K562 (cell line): Measurements from ENCODE around the gene IGF2BP1. TPM values are rescaled to one million over a fixed set of nuclear protein-coding genes. Genes with fewer than 3 reads are reported as not detected.

Experiments
- ATAC-seq: fragments of 200-7000 bp; cut with Tn5 transposase; 3 replicates; pipeline ENCODE4 v1.9.1; 2020; ENCODE audit warnings: moderate library complexity
- BruUV-seq: library from RNA; stranded (reverse); fragments of 400-500 nt; replicated peaks from 2 replicates; lab custom pipeline; 2021; lab: Mats Ljungman, UMichigan
- CTCF ChIA-PET: fragments of 300-600 bp; formaldehyde crosslinking; extraction: SDS; loops from one replicate; lab custom pipeline; 2021; ENCODE audit warnings: low intra/inter-chr PET ratio; lab: Yijun Ruan, JAX
- POLR2A ChIA-PET: fragments of 300-600, 350-650 bp; sonication (Branson Sonifier 250); formaldehyde crosslinking; extraction: SDS; loops from one replicate; lab custom pipeline; 2021; ENCODE audit warnings: antibody characterized with exemption, inconsistent platforms; lab: Yijun Ruan, JAX
- DNase-seq, 4 experiments: peaks; one replicate each; pipeline versions ENCODE4 v3.0.0 to v3.0.0-alpha.2; 2011 to 2018; ENCODE audit warnings: low spot score in 3 of 4, mixed read lengths in 3 of 4; ENCODE audit errors: extremely low read depth in 1 of 4
- FAIRE-seq: peaks from 2 replicates; lab custom pipeline; 2011; peaks lifted over from hg19 to GRCh38; lab: Jason Lieb, UNC
- H2AFZ ChIP-seq: 2 replicates; pipeline ENCODE4 v1.6.0; 2011; ENCODE audit warnings: low read depth, low read length, control low read depth, inconsistent platforms
- H3K27ac ChIP-seq: fragments of 200-600 bp; 3 replicates; pipeline ENCODE4 v1.8.0; 2011; ENCODE audit warnings: low read depth, mild to moderate bottlenecking, control low read depth, inconsistent platforms, low read length, moderate library complexity, mixed read lengths; ENCODE audit errors: extremely low read depth
- H3K27me3 ChIP-seq, 2 experiments: fragments of 300-600 bp in 1 of 2; 2 replicates in 1 of 2; 3 replicates in 1 of 2; pipeline versions ENCODE4 v1.6.0 to v1.8.0; 2011; ENCODE audit warnings: inconsistent platforms in 2 of 2, low read length in 2 of 2, mild to moderate bottlenecking in 1 of 2, mixed read lengths in 1 of 2, moderate library complexity in 1 of 2; ENCODE audit not compliant: control insufficient read depth in 2 of 2, insufficient read depth in 2 of 2
- H3K36me3 ChIP-seq: fragments of 300-600 bp; 3 replicates; pipeline ENCODE4 v1.8.0; 2011; ENCODE audit warnings: mild to moderate bottlenecking, low read length, inconsistent platforms; ENCODE audit not compliant: control insufficient read depth, insufficient read depth
- H3K4me1 ChIP-seq, 2 experiments: fragments of 200-600 bp in 1 of 2; replicated peaks in 1 of 2; 2 replicates in 1 of 2; 3 replicates in 1 of 2; pipeline versions ENCODE4 v1.5.1 to v1.8.0; 2011; ENCODE audit warnings: inconsistent platforms in 2 of 2, low read length in 2 of 2, mild to moderate bottlenecking in 1 of 2, mixed read lengths in 1 of 2, moderate library complexity in 1 of 2; ENCODE audit not compliant: control insufficient read depth in 2 of 2, insufficient read depth in 2 of 2
- H3K4me2 ChIP-seq: 2 replicates; pipeline ENCODE4 v1.6.1; 2011; ENCODE audit warnings: low read length, control low read depth, inconsistent platforms, mixed read lengths; ENCODE audit not compliant: insufficient read depth
- H3K4me3 ChIP-seq: fragments of 200-600 bp; sonication (generic), shearing (Covaris generic); 2 replicates; pipeline ENCODE4 v1.5.1; 2016; ENCODE audit warnings: control low read depth, inconsistent platforms
- H3K79me2 ChIP-seq: fragments of 200-600 bp; 3 replicates; pipeline ENCODE4 v1.8.0; 2011; ENCODE audit warnings: low read length, inconsistent platforms; ENCODE audit not compliant: control insufficient read depth, insufficient read depth
- H3K9ac ChIP-seq, 2 experiments: 2 replicates each; pipeline versions ENCODE4 v1.6.0 to v1.6.1; 2011; ENCODE audit warnings: low read depth in 2 of 2, low read length in 2 of 2, control low read depth in 1 of 2, inconsistent platforms in 1 of 2, mild to moderate bottlenecking in 1 of 2, mixed read lengths in 1 of 2; ENCODE audit not compliant: insufficient read depth in 1 of 2
- H3K9me1 ChIP-seq: one replicate; pipeline ENCODE4 v1.6.0; 2011; ENCODE audit warnings: inconsistent platforms, mild to moderate bottlenecking, low read length, moderate library complexity; ENCODE audit not compliant: control insufficient read depth, insufficient read depth
- H3K9me3 ChIP-seq: replicated peaks from 2 replicates; pipeline ENCODE4 v1.5.1; 2011; ENCODE audit warnings: low read depth, low read length, inconsistent platforms; ENCODE audit not compliant: control insufficient read depth, insufficient read depth
- H4K20me1 ChIP-seq: replicated peaks from 2 replicates; pipeline ENCODE4 v1.6.1; 2011; ENCODE audit warnings: low read length, inconsistent platforms, mixed read lengths; ENCODE audit not compliant: control insufficient read depth, insufficient read depth
- C11orf30 ChIP-seq: fragments of 450-650 bp; IDR thresholded peaks from 2 replicates; pipeline ENCODE4 v1.6.1; 2016; ENCODE audit warnings: low read depth, mild to moderate bottlenecking
- CAMTA2 ChIP-seq: fragments of 250-450 bp; sonication (Bioruptor Pico); conservative IDR thresholded peaks from 2 replicates; pipeline ENCODE4 v1.5.1; 2022
- CREBBP ChIP-seq: IDR thresholded peaks from one replicate; pipeline ENCODE4 v1.6.1; 2012; ENCODE audit warnings: low read depth, mild to moderate bottlenecking, control low read depth, inconsistent platforms, low read length
- FOXA3 ChIP-seq, 2 experiments: fragments of 450-650 bp in 1 of 2; sonication (generic) in 1 of 2; formaldehyde crosslinking; IDR thresholded peaks in 1 of 2; conservative IDR thresholded peaks in 1 of 2; 2 replicates each; pipeline versions ENCODE4 v1.4.0 to v1.8.0; 2020 to 2022; ENCODE audit warnings: mild to moderate bottlenecking in 2 of 2, missing genetic modification reagents in 1 of 2
- GTF2F1 ChIP-seq: IDR thresholded peaks from 2 replicates; pipeline ENCODE4 v1.6.1; 2011; ENCODE audit warnings: low read depth, low read length, improper control_type of control experiment
- HDAC6 ChIP-seq: IDR thresholded peaks from 2 replicates; pipeline ENCODE4 v1.6.1; 2012; ENCODE audit warnings: low read depth, mild to moderate bottlenecking, control low read depth, inconsistent platforms, low read length, moderate library complexity
- HMG20B ChIP-seq: fragments of 250-450 bp; sonication (Bioruptor Pico); IDR thresholded peaks from 2 replicates; pipeline ENCODE4 v1.5.0; 2021; ENCODE audit warnings: mild to moderate bottlenecking
- KDM1A ChIP-seq, 2 experiments: fragments of 450-650 bp; IDR thresholded peaks; 2 replicates each; pipeline ENCODE4 v1.6.1; 2016; ENCODE audit warnings: mild to moderate bottlenecking in 2 of 2
- NCOA2 ChIP-seq, 2 experiments: fragments of 450-650 bp; IDR thresholded peaks; 2 replicates each; pipeline ENCODE4 v1.6.1; 2018; ENCODE audit warnings: mild to moderate bottlenecking in 2 of 2, moderate library complexity in 1 of 2; ENCODE audit not compliant: partially characterized antibody in 2 of 2
- NR2C1 ChIP-seq, 2 experiments: fragments of 450-650 bp; IDR thresholded peaks; 2 replicates each; pipeline ENCODE4 v1.6.1; 2017; ENCODE audit warnings: mild to moderate bottlenecking in 2 of 2, antibody characterized with exemption in 1 of 2, inconsistent platforms in 1 of 2, missing compliant biosample characterization in 1 of 2, missing genetic modification characterization in 1 of 2
- NR2C2 ChIP-seq, 2 experiments: fragments of 200-800 bp in 1 of 2; sonication (Bioruptor generic) in 1 of 2; sonication (generic) in 1 of 2; formaldehyde crosslinking in 1 of 2; IDR thresholded peaks; 2 replicates each; pipeline versions ENCODE4 v1.6.1 to v1.8.0; 2016 to 2022; ENCODE audit warnings: mild to moderate bottlenecking in 1 of 2, missing compliant biosample characterization in 1 of 2, missing genetic modification characterization in 1 of 2, missing genetic modification reagents in 1 of 2
- SIN3B ChIP-seq: fragments of 450-650 bp; IDR thresholded peaks from 2 replicates; pipeline ENCODE4 v1.6.1; 2017; ENCODE audit warnings: low read depth, mild to moderate bottlenecking, moderate library complexity
- SMAD3 ChIP-seq: fragments of 450-650 bp; formaldehyde crosslinking; conservative IDR thresholded peaks from 2 replicates; pipeline ENCODE4 v1.4.0; 2020; ENCODE audit warnings: mild to moderate bottlenecking
- TEAD2 ChIP-seq: fragments of 450-650 bp; IDR thresholded peaks from 2 replicates; pipeline ENCODE4 v1.6.1; 2016; ENCODE audit warnings: missing genetic modification characterization, control low read depth, missing compliant biosample characterization
- ZKSCAN1 ChIP-seq: fragments of 150-350 bp; IDR thresholded peaks from 2 replicates; pipeline ENCODE4 v1.6.1; 2016; ENCODE audit warnings: low read depth, low read length
- ZNF165 ChIP-seq: fragments of 250-450 bp; sonication (Bioruptor Pico); IDR thresholded peaks from 2 replicates; pipeline ENCODE4 v1.4.0; 2020; ENCODE audit warnings: borderline replicate concordance
- ZNF830 ChIP-seq: fragments of 250-450 bp; sonication (Bioruptor Pico); IDR thresholded peaks from 2 replicates; pipeline ENCODE4 v1.5.0; 2021; ENCODE audit warnings: mild to moderate bottlenecking
- WGBS: fragments of 100-300 bp; shearing (Covaris generic); methylation state at CpG from one replicate; pipeline ENCODE4 v1.1.6; 2016; ENCODE audit warnings: low coverage, mixed read lengths; ENCODE audit not compliant: insufficient coverage; ENCODE audit errors: missing lambda C conversion rate; 5-methylcytosine and 5-hydroxymethylcytosine counted together
- in situ Hi-C: fragments of 300-500 bp; cut with MboI; formaldehyde crosslinking; loops from 4 replicates; pipeline ENCODE4 v1.15.0; 2018; ENCODE audit warnings: inconsistent platforms, mixed read lengths
- intact Hi-C: fragments of 100-400 bp; cut with micrococcal nuclease; formaldehyde crosslinking; loops from 2 replicates; pipeline ENCODE4 v1.14.2; 2022
- polyA plus RNA-seq, 8 experiments: library from polyadenylated mRNA; depleted of rRNA in 4 of 8; stranded (reverse) in 5 of 8; unstranded in 3 of 8; fragments of >200 nt; fragmentation: Nextera tagmentation in 2 of 8; fragmentation: Illumina TruSeq in 1 of 8; extraction: Ambion mirVana in 2 of 8; extraction: Trizol in 1 of 8; gene quantifications; 2 replicates each; pipeline versions ENCODE4 v1.2.1 to v1.2.3, GENCODE V29; 2011 to 2014; ENCODE audit warnings: inconsistent platforms in 1 of 8, missing spikeins in 1 of 8
- total RNA-seq, 7 experiments: library from RNA; depleted of rRNA in 6 of 7; stranded (reverse); fragments of >200 nt in 6 of 7; fragmentation: Illumina TruSeq in 2 of 7; extraction: Trizol in 2 of 7; gene quantifications; 2 replicates each; pipeline versions ENCODE4 v1.2.1 to v1.2.3, GENCODE V29; 2011 to 2021; ENCODE audit warnings: low replicate concordance in 1 of 7

IGF2BP1 gene
- total and polyA plus RNA-seq, 9 of the 15 experiments (the other 6 are each of a cell fraction or from before 2014, with no cell fraction given) = 13.0 to 318 (median 53.6) TPM

- 29% methylated on average over 3 of the region's 6 CpGs for WGBS
- ATAC-seq = no peak; the same call in 2 of the 3 replicates
- Histone ChIP-seq H3K9ac (no peak overlapping the region), H3K27ac (no peak overlapping the region), H3K9me1 (no peaks in the 10 kb centered on the region), H3K4me2 (no peak overlapping the region), H3K79me2 (peaks cover 85% of the 10 kb centered on the region), H3K27me3 (no peaks in the 10 kb centered on the region), H4K20me1 (peaks cover 16% of the 10 kb centered on the region), H2AFZ (no peak overlapping the region), H3K4me1 (peaks cover 7 to 10% of the 10 kb centered on the region in 2 experiments; a peak in 4 of 5 replicates), H3K4me3 (no peak overlapping the region), H3K9me3 (no peaks in the 10 kb centered on the region), H3K36me3 (peaks cover 92% of the 10 kb centered on the region)
- CTCF ChIA-PET = no interaction called here
- no peak for FAIRE-seq
- POLR2A ChIA-PET = no interaction called here
- BruUV-seq = no TSS peak
- in situ Hi-C loops = no loop called here
- peak in 2 of 4 experiments; percentile 48 to 51 for DNase-seq
- TF ChIP-seq ZNF830 (CRISPR knock-in tag) = no peak
- TF ChIP-seq FOXA3 (CRISPR knock-in tag; conservative IDR thresholded peaks at IDR 0.05 in 1 of 2, IDR thresholded peaks at IDR 0.05 in 1 of 2) = no peak
- no peak for TF ChIP-seq ZKSCAN1
- TF ChIP-seq TEAD2 (tag) = peak; percentile 69
- no peak for TF ChIP-seq CREBBP
- TF ChIP-seq ZNF165 (CRISPR knock-in tag) = no peak
- TF ChIP-seq GTF2F1 = no peak
- no peak for TF ChIP-seq C11orf30
- no peak for TF ChIP-seq CAMTA2 (CRISPR knock-in tag)
- TF ChIP-seq HDAC6 = no peak
- no peak for TF ChIP-seq HMG20B (CRISPR knock-in tag)
- TF ChIP-seq NR2C2 (CRISPR knock-in tag; IDR thresholded peaks at IDR 0.05) = peak; percentile 86
- TF ChIP-seq NR2C2 (tag; IDR thresholded peaks at IDR 0.05) = peak; percentile 86
- peak in 1 of 2 experiments; percentile 96 for TF ChIP-seq NCOA2 (IDR thresholded peaks at IDR 0.05; ENCODE audit: partially characterized antibody in 2 of 2)
- peak; percentile 93 for TF ChIP-seq NR2C1 (IDR thresholded peaks at IDR 0.05)
- TF ChIP-seq NR2C1 (tag; IDR thresholded peaks at IDR 0.05) = peak; percentile 94
- TF ChIP-seq SIN3B = no peak
- no peak for TF ChIP-seq SMAD3
- TF ChIP-seq KDM1A (IDR thresholded peaks at IDR 0.05) = 0 out of 4 replicates have a peak, but pooled peaks of 1 of the 2 experiments have one; percentile 30
- intact Hi-C loops = loop anchor here (10.0 kb wide), 1 partner anchor 128 kb away; the partner anchor contains the start of gene ATP5MC1
Measured at GRCh38 chr17:49022391-49022941, 25.3 kb downstream of the IGF2BP1 start.
